Measurements from ENCODE around the gene KIF16B. TPM values are rescaled to one million over a fixed set of nuclear protein-coding genes. Genes with fewer than 3 reads are reported as not detected.

Gene KIF16B
- total and polyA plus RNA-seq, 2 of the 13 experiments (the other 11 are each of a cell fraction or from before 2014, with no cell fraction given): 6.9 to 18.0 TPM

DNA sequence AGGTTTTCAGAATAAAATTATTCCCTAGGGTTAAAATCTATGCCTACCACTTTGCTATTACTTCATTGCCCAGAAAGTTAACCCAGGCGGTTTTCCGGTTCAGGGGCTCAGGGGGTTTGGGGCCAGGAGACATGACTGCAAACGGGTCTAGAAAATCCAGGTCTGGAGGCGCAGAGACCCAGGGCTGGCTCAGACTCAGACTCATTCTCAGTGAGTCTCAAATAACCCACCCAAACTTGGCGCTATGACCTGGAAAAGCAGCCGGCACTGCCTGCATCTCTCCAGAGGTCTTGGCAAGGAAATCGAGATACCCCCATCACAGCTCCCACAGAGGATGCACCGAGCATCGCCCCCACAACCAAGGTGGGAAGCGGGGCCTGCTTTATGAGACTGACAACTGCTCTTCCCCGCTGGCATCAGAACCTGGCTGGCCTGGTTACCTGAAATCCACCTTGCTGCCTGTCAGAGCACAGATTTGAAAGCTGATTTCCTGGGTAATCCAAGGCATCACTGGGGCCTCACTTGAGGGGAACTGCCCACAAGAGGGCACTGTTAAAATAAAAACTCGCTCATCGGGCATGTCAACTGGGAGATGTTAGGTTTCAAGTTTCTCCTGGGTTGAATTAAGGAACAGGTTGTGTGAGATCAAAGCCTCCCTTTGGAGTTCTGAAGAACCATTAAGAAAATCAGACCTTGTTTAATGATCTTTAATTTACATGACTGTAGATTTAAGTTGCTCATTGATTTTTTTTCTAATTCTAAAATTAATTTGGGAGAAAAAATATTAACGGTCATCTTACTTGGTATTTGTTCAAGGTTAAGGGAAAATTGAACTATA is 55.1 kb downstream of the KIF16B start (continued):
- TF ChIP-seq, protein P1, sequence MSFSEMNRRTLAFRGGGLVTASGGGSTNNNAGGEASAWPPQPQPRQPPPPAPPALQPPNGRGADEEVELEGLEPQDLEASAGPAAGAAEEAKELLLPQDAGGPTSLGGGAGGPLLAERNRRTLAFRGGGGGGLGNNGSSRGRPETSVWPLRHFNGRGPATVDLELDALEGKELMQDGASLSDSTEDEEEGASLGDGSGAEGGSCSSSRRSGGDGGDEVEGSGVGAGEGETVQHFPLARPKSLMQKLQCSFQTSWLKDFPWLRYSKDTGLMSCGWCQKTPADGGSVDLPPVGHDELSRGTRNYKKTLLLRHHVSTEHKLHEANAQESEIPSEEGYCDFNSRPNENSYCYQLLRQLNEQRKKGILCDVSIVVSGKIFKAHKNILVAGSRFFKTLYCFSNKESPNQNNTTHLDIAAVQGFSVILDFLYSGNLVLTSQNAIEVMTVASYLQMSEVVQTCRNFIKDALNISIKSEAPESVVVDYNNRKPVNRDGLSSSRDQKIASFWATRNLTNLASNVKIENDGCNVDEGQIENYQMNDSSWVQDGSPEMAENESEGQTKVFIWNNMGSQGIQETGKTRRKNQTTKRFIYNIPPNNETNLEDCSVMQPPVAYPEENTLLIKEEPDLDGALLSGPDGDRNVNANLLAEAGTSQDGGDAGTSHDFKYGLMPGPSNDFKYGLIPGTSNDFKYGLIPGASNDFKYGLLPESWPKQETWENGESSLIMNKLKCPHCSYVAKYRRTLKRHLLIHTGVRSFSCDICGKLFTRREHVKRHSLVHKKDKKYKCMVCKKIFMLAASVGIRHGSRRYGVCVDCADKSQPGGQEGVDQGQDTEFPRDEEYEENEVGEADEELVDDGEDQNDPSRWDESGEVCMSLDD (CRISPR knock-in tag; IDR thresholded peaks at IDR 0.05; ENCODE audit: borderline replicate concordance): no peak
- TF ChIP-seq, protein P2, sequence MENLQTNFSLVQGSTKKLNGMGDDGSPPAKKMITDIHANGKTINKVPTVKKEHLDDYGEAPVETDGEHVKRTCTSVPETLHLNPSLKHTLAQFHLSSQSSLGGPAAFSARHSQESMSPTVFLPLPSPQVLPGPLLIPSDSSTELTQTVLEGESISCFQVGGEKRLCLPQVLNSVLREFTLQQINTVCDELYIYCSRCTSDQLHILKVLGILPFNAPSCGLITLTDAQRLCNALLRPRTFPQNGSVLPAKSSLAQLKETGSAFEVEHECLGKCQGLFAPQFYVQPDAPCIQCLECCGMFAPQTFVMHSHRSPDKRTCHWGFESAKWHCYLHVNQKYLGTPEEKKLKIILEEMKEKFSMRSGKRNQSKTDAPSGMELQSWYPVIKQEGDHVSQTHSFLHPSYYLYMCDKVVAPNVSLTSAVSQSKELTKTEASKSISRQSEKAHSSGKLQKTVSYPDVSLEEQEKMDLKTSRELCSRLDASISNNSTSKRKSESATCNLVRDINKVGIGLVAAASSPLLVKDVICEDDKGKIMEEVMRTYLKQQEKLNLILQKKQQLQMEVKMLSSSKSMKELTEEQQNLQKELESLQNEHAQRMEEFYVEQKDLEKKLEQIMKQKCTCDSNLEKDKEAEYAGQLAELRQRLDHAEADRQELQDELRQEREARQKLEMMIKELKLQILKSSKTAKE (CRISPR knock-in tag; IDR thresholded peaks at IDR 0.05; ENCODE audit: borderline replicate concordance): no peak
- TF ChIP-seq TEAD3 (CRISPR knock-in tag; optimal IDR thresholded peaks at IDR 0.05; ENCODE audit: borderline replicate concordance) (peak; percentile 6), SMAD3 (CRISPR knock-in tag; IDR thresholded peaks at IDR 0.05) (no peak), ZNF549 (CRISPR knock-in tag; IDR thresholded peaks at IDR 0.05) (no peak), ZNF329 (CRISPR knock-in tag; IDR thresholded peaks at IDR 0.05; ENCODE audit: low read depth) (no peak), STAG1 (CRISPR knock-in tag; IDR thresholded peaks at IDR 0.05) (peak; percentile 85), ZNF205 (CRISPR knock-in tag; IDR thresholded peaks at IDR 0.05) (peak; percentile 40; the same call in 1 of the 2 replicates), MYNN (CRISPR knock-in tag; IDR thresholded peaks at IDR 0.05; ENCODE audit: low read depth) (no peak)
- TF ChIP-seq, protein P3, sequence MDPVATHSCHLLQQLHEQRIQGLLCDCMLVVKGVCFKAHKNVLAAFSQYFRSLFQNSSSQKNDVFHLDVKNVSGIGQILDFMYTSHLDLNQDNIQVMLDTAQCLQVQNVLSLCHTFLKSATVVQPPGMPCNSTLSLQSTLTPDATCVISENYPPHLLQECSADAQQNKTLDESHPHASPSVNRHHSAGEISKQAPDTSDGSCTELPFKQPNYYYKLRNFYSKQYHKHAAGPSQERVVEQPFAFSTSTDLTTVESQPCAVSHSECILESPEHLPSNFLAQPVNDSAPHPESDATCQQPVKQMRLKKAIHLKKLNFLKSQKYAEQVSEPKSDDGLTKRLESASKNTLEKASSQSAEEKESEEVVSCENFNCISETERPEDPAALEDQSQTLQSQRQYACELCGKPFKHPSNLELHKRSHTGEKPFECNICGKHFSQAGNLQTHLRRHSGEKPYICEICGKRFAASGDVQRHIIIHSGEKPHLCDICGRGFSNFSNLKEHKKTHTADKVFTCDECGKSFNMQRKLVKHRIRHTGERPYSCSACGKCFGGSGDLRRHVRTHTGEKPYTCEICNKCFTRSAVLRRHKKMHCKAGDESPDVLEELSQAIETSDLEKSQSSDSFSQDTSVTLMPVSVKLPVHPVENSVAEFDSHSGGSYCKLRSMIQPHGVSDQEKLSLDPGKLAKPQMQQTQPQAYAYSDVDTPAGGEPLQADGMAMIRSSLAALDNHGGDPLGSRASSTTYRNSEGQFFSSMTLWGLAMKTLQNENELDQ (CRISPR knock-in tag; IDR thresholded peaks at IDR 0.05; ENCODE audit: borderline replicate concordance): no peak
- TF ChIP-seq, protein P4, sequence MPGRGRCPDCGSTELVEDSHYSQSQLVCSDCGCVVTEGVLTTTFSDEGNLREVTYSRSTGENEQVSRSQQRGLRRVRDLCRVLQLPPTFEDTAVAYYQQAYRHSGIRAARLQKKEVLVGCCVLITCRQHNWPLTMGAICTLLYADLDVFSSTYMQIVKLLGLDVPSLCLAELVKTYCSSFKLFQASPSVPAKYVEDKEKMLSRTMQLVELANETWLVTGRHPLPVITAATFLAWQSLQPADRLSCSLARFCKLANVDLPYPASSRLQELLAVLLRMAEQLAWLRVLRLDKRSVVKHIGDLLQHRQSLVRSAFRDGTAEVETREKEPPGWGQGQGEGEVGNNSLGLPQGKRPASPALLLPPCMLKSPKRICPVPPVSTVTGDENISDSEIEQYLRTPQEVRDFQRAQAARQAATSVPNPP (CRISPR knock-in tag; IDR thresholded peaks at IDR 0.05): no peak
